NCI-H1694 treated with DMSO at 0.1 percent for 48 hours (cell line): ENCODE measurements around the gene HMGN1.

Experiments used
- DNase-seq: peaks from one replicate; lab custom pipeline; 2025; lab: John Stamatoyannopoulos, UW

HMGN1 gene

DNA sequence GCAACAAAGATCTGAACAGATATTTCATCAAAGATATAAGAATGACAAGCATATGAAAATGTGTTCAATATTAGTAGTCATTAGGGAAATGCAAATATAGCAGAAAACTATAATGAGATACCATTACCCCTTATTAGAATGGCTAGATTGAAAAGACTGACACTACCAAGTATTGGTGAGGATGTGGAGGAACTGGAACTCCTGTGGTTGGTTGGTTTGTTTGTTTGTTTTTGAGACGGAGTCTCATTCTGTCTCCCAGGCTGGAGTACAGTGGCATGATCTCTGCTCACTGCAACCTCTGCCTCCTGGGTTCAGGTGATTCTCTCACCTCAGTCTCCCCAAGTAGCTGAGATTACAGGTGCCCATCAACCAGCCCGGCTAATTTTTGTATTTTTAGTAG lies 18.9 kb upstream of the HMGN1 start:
- no peak for DNase-seq

DNA sequence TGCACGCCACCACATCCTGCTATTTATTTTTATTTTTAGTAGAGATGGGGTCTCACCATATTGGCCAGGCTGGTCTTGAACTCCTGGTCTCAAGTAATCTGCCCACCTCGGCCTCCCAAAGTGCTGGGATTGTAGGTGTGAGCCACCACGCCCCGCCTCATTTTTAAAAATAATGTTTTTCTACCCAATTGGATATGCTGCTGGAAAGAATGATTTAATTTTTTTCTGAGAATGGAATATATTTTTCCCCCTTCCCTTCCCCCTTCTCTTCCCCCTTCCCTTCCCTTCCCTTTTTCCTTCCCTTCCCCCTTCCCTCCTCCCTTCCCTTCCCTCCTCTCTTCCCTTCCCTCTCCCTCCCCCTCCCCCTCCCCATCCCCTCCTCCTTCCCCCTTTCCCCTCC lies 17.7 kb upstream of the HMGN1 start:
- no peak for DNase-seq

DNA sequence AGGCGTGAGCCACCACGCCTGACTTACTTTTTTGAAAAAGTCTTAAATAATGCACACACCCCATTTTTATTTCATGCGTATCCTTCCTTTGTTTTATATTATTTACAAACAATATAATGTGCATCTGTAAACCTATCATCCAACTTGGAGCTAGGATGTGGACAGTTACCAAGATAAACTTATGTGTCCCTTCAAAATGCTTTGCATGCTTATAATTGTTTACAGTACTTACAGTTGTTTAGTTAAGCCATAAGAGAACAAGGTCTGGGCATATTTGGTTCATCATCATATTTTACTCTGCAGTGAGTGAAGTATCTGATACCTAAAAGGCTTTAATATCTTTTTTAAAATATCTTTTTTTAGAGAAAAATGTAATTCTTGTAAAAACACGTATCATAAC lies 16.1 kb upstream of the HMGN1 start:
- no peak for DNase-seq

DNA sequence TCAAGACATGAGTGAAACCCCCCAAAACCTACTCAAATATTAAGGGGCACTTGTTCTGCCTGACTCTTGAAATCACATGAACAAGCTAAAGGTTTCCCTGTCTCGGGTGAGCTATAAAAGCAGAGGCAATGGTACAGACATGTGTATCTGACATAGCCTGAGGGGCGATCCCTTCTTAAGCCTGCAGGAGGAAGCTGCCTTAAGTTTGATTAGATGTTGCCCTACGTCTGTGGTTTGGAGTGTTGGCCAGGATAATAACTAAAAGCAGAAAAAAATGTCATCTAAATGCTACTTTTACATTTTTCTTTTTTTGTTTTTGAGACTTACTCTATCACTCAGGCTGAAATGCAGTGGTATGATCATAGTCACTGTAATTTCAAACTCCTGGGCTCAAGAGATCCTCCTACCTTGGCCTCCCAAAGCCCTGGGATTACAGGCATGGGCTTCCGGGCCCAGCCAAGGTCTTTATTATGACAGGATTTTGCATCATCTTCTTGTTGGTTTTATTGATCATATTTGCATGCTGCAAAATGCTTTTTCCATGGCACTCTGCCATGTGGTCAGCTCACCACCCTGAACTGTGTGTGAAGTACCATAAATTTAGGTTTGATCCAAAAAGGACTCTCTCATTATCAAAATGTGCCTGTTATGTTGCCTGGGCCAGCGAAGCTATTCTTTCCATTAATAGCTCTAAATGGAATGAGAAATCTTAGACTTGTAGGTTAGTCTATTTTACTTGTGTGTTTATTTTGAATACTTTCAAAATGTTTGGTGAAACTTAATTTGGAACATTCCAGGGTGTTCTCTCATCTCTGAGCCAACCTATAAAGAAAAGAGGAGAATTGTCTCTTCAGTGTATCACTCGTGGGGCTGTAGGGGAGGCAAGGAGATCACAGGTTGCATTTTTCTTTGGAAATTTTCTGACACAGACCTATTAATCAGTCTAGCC lies 15.0 kb upstream of the HMGN1 start:
- DNase-seq = no peak

DNA sequence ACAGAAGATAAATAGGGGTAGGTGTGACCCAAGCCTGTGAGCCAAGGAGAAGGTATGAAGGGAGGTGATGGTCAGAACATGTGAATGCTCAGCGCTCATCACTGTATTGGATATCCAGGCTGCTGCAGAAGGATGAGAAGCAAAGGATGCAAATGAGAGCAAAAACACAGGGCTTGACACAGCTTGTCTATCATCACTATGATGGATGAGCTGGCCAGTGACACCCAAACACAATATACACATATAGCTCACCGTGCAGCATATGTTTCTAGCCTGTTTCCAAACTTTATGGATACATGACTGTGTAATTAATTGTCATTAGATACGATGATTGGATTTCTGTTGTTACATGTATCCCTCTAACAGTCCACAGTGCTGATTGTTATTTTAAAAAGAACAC lies 13.8 kb upstream of the HMGN1 start:
- DNase-seq = no peak

DNA sequence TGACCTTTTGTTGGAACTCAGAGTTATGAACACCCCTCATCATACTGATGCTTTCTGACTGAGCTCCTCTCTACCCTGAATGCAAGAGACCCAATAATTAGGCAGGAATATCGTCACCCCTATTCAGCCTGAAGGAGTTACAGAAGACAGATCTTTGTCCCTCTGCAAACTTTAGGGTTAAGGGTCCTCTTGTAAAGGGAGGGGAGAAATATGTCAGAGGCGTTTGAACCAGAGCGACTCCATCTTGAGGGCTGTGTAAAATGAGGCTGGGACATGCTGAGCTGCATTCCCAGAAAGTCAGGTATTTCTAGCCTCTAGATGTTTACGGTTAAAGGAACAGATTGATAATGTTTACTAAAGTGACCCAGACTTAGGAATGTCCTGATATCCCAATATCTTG lies 10.5 kb upstream of the HMGN1 start:
- DNase-seq = no peak

DNA sequence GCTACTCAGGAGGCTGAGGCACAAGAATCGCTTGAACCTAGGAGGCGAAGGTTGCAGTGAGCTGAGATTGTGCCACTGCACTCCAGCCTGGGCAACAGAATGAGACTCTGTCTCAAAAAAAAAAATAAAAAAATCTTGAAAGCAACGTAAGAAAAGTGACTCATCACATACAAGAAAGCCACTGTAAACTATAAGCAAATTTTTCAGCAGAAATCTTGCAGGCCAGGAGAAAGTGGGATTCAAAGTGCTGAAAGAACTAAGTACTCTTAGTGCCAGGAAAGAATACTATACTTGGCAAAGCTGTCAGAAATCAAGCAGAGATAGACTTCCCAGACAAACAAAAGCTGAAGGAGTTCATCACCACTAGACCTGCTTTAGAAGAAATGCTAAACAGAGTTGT lies 4.4 kb upstream of the HMGN1 start:
- DNase-seq = no peak

DNA sequence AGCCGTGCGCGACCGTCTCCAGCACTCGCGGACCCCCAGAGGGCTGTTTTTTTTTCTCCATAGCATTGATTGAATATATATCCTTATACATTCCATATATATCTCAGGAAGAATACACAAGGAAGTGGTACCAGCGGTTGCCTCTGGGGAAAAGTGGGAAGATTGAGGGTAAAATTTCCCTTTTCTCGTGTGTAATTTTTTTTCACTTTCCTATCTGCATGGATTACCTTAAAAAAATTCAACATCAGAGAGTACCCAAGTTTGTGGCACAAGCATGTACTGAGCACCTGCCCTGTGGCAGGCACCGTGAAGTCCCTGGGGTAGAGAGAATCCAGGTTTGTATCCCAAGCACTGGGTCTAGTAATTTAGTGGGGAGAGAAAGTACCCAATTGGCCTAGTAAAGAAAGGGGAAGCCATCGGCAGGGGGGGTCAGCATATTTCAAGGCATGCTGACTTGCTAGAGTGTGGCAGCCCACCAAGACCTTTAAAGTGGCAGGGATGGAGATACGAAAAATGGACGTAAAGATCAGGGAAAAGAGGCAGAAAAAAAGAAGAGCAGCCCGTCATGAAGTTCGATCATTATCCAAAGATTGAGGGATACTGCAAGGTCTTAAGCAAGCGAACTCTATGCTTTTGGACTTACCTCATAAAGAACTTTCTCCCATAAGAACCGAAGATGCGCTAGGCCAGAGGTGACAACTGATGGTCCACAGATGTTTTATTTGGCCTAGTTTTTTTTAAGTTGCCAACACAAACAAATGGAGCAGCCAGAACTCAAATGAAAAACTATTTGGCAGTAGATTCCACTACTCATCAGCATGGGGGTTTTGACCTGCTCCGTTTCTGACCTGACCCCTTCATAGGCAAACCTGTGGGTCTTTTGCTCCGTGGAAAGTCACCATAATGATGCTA lies 1.5 kb upstream of the HMGN1 start:
- DNase-seq = no peak

DNA sequence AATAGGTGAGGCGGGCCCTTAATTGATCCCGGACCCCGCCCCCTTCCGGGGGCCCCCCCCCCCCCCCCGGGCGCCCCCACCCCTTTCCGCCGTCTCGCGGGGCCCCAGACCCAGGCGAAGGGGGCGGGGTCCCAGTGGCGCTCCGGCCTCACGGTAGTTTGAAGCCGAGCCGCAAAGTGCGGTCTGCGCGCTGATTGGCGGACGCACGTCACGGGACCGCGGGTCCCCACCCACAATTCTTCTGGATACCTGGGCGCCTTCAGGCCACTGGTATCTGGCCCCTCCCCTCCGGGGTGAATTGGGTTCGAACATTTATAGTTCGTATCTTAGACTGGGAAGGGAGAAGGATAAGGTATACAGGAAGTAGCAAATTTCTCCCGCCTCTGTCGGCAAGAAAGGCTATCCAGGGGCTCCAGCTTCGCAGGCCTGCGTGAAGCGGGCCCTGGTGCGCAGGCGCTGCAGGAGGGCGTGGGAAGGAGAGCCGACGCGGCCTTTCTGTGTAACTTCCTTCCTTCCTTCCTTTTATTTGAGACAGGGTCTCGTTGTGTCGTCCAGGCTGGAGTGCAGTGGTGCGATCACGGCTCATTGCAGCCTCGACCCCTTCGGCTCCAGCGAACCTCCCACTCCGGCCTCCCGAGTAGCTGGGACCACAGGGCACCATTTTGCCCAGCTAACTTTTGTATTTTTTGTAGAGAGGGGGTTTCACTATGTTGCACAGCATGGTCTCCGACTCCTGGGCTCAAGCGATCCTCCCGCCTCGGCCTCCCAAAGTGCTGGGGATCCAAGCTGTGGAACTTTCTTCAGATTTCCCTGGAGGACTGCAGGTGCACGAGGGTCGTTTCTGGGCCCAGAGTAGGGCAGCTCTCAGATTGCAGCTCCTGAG lies 564 bp upstream of the HMGN1 start:
- DNase-seq = peak; percentile 96

DNA sequence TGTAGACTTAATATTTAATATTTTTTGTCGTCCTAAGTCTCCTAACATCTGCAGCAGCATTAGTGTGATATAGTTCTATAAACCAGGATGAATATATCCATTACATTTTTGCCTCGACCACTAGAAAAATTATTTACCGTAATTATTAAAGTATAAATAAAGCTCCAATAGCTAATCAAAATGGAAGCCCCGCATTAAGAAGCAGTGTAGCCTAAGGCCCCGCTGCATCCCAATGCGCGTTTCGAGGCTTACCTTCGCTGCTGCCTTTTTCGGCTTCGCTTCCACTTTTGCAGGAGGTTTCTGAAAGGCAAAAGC lies 891 bp downstream of the HMGN1 start:
- peak; percentile 65 for DNase-seq

DNA sequence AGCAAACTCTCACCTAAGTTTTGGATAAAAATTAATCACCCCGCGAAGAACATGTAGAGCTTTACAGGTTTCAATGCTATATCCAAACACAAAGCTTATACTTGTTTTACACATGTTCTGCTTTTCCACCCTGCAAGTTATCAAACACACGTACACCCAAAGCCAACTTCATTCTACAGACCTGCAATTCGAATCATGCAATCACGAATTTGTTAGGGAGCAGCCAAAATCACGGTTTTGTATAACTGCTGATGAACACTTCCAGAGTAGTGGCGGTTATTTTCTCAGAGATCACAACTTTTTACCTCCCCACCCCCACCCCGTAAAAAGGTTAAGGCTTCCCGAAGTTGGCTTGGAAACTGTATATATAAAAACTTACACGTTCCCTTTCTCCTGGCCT lies 1.4 kb downstream of the HMGN1 start:
- DNase-seq = no peak

DNA sequence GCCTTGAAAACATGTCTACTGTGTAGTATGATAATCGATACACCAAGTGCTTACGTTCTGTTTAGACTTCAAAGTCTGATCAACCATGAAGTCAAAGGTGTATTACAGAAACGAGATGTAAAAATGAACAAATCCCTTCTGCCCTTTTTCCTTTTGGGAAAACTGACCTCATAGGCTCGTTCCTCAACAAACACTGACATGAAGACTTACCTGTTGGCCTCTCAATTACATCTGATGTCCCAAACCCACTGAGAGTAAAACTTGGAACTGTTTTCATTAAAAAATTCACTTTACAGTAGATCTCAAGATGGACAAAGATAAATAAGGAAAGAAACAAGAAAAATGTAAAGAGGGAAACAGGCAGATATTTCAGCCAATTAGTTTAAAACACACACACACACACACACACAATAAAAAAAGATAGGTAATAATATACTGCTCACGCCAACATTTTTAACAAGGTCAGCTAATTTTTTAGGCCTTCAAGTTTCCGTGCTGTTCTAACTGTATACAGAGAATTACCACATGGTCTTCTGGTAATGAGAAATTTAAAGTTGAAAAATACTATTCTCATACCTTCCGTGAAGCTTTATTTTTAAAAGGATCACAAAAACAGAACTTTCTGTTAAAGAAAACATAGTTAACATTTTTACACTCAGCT lies 2.1 kb downstream of the HMGN1 start:
- DNase-seq = no peak

DNA sequence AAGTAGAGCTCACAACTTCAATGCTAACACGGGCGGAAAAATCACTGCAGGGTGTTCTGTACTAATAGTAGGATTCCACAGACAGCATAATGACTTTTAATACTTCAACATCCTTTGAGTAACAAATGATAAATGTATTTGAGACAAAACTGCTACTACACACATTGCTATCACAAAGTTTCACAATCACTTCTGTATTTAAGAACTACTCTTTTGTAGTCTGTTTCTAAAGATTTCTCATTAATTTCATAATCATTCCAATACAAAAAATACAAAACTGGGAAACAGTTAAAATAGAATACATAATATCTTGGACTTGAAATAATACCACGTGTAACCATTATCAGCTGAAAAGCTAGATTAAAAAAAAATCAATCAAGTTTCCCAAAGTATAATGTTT lies 2.7 kb downstream of the HMGN1 start:
- no peak for DNase-seq

DNA sequence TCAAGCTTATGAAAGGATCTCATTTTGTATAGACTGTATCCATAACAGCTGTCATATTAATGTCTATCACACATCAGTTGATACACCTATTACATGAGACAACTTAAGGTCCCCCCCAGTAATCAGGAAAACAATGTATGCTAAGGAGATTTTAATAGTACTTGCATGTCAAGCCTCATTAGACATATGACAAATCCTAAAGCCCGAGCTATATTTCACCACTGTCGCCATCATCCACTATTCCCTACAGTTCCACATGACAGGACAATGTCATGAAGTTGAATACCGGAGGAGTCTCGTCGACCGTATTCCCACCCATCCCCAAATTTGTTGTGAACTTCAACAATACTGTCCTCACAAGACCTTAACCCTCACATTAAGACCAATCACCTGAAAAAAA lies 3.4 kb downstream of the HMGN1 start:
- DNase-seq = no peak

DNA sequence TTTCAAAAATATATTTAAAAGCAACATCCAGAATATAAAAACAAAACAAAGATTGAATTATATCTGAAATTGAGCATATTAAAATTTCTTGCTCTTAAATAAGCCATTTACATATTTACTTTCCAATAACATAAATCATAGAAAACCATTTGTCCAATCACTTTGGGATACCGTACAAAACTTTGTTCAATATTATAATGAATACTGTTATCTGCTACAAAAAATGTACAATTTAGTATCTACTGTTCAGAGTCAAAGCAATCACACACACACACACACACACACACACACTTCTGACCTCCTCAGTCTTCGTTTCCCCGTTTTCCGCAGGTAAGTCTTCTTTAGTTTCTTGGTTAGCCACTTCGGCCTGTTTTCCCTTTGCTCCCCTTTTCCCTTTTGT lies 4.0 kb downstream of the HMGN1 start:
- DNase-seq = no peak

DNA sequence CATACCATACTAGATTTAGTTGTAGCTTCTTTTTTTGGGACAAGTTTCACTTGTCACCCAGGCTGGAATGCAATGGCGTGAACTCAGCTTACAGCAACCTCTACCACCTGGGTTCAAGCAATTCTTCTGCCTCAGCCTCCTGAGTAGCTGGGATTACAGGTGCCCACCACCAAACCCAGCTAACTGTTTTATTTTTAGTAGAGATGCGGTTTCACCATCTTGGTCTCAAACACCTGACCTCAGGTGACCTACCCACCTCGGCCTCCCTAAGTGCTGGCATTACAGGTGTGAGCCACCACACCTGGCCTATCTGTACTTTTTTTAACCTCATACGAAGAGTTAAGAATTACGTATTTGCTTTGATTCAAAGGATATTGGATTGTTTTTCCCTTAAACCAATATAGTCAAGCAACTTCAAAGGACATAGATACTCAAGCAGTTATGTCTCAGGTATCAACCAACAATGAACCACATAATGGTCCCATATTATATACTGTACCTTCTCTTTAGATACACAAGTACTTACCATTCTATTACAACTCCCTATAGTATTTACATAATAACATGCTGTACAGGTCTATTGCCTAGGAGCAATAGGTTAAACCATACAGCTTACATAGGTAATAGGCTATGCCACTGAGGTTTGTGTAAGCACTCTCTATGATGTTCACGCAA lies 7.5 kb downstream of the HMGN1 start:
- no peak for DNase-seq

DNA sequence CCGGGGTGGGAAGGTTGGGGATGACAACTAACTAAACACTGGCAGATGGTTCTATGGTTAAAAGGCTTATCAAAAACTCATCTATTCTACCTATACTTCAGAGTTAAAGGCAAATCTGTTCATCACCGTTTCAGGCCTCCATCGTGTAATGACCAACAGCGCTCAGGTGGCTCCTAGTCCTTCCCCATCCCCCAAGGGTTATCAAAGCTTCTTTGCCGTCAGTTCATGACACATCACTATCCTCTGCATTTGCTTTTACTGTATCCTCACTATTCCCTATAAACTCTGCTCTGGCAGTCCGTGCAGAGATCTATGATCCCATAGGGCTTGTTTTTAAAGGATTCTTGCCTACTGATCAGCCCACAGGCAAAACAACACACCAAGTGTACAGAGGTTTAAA lies 8.2 kb downstream of the HMGN1 start:
- DNase-seq = no peak

DNA sequence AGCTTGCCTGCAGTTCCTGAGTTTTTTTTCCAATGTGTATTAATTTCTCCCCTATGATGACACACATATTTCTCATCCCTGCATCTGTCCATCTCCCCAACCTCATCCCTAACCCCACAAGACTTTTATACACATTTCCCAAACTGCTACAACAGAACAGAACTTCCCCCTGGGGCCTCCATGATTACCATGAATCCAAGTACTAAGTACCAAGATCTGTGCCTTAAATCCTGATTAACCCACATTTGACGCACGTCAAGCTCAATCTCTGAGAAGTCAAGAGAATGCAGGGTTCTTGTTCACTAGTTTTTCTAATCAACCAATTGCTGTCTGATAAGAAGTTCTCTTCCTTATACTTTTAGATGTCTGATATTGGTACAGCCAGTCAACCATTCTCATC lies 9.7 kb downstream of the HMGN1 start:
- no peak for DNase-seq

DNA sequence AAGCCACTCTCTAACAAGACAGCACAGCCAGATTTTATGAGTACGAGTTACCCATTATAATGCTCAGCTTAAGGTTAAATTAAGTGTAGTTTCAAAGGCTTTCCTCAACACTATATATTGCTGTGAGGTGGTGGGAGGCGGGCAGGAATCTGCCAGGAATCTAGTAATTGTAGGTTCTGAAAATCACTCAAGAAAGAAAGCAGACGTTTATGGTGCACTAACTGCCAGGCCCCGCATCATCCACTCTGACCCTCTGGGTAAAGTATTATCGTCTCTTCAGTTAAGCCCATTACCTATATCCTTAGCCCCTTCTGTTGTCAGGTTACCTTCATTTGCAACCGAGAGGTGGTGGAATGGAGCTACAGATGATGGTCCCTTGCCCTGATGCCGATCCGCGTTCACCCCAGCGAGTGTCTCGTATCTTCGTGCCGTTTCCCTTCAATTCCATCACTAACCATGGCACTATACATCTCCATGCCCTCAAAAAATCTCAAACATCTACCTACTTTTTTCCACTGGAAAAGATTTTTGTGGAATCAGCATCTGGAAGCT lies 12.4 kb downstream of the HMGN1 start:
- no peak for DNase-seq

DNA sequence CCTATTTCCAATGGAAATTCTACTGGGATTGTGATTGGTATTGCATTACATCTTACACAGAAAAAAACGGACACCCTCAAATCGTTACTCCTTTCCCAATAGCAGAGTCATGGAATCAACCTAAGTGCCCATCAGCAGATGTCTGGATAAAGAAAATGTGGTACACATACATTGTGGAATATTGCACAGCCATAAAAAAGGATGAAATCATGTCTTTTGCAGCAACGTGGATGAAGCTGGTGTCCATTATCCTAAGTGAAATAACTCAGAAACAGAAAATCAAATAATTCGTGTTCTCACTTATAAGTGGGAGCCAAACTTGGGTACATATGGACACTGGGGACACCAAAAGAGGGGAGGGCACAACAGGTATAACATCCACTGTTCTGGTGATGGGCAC lies 14.3 kb downstream of the HMGN1 start:
- DNase-seq = no peak

DNA sequence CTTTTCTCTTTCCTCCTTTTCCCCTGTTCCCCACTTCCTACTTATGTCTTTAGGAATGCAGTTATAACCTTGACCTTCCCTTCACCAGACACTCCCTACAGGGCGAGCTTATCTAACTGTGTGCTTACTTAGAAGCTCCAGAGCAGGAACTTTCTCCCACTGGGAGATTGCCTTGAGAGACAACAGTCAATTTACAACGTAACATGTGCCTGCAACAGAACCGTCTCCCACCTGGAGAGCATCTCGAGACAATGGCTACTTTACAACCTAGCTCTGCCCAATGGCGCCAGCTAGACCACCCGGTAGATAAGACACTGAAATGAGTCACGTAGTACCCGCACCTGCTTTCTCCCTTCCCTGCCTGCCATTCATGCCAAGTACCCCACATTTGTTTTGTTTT lies 16.7 kb downstream of the HMGN1 start:
- DNase-seq = no peak
